ENCODE measurements around the gene NFIC. TPM values are rescaled to one million over a fixed set of nuclear protein-coding genes. Genes with fewer than 3 reads are reported as not detected.

NFIC gene
- total RNA-seq, 1 experiment from 2014 or later = 8.0 TPM

- H3K9me3 ChIP-seq (ENCODE audit: control insufficient read depth, low read depth, low read length) = no peaks in the 10 kb centered on the region
- Mint-ChIP-seq H3K4me1 (peaks cover 9 to 17% of the 10 kb centered on the region in 2 experiments), H3K9me3 (no peaks in the 10 kb centered on the region), H3K27ac (peak overlapping the region in 2 of 3 experiments; percentile 59 to 75; a peak in 4 of 7 replicates), H3K27me3 (ENCODE audit: low read depth) (no peaks in the 10 kb centered on the region; the same call in 1 of the 2 replicates), H3K4me3 (peak overlapping the region; percentile 15 to 46; a peak in 3 of 5 replicates), H3K36me3 (ENCODE audit: insufficient read depth in 1 of 3, low read depth in 3 of 3) (no peaks in the 10 kb centered on the region)
- no peak overlapping the region for H2BK20ac ChIP-seq (ENCODE audit: low read depth, low read length, poor library complexity, severe bottlenecking)
- H3T11ph ChIP-seq (ENCODE audit: low read length) = no peak overlapping the region
- H3K56ac ChIP-seq (ENCODE audit: insufficient read length, low read depth, low read length) = no peak overlapping the region
- H3K9ac ChIP-seq (ENCODE audit: extremely low read depth, insufficient read length, low read length) = no peak overlapping the region
- H3K4me1 ChIP-seq (ENCODE audit: insufficient read depth, low read length) = no peaks in the 10 kb centered on the region; the same call in 1 of the 2 replicates
- no peak overlapping the region for H2AK5ac ChIP-seq (ENCODE audit: insufficient read length, low read length)
- H3K27me3 ChIP-seq (ENCODE audit: insufficient read depth, low read length) = no peaks in the 10 kb centered on the region
- no peaks in the 10 kb centered on the region for H4K20me1 ChIP-seq (ENCODE audit: control insufficient read depth, insufficient read depth, insufficient read length)
- H3K27ac ChIP-seq (ENCODE audit: insufficient read length, low read depth, low read length) = no peak overlapping the region
- H3K79me2 ChIP-seq (ENCODE audit: insufficient read depth, low read length) = no peaks in the 10 kb centered on the region
- no peak overlapping the region for H3K14ac ChIP-seq (ENCODE audit: insufficient read depth, low read length)
- H3K23me2 ChIP-seq (ENCODE audit: insufficient read length, low read depth, low read length, poor library complexity, severe bottlenecking) = no peaks in the 10 kb centered on the region
- H2BK120ac ChIP-seq (ENCODE audit: low read depth, low read length, poor library complexity, severe bottlenecking) = no peak overlapping the region
- H3K4ac ChIP-seq (ENCODE audit: low read depth, low read length) = no peak overlapping the region
- no peak overlapping the region for H4K5ac ChIP-seq (ENCODE audit: insufficient read length, low read depth, low read length)
- DNase-seq = peak; percentile 85
- H3K18ac ChIP-seq (ENCODE audit: insufficient read length, low read depth, low read length) = peak overlapping the region; percentile 0
- no CpG with 5 or more reads among the region's 33 CpGs for WGBS (ENCODE audit: extremely low coverage, insufficient read length, low lambda C conversion rate)
- no peak for TF ChIP-seq CTCF (conservative IDR thresholded peaks at IDR 0.05)
- no peaks in the 10 kb centered on the region for H3K79me1 ChIP-seq (ENCODE audit: insufficient read depth, low read depth, low read length, poor library complexity, severe bottlenecking)
- no peak overlapping the region for H2BK12ac ChIP-seq (ENCODE audit: insufficient read length, low read depth, low read length)
- peak overlapping the region; percentile 4 for H3K4me2 ChIP-seq (ENCODE audit: insufficient read depth, insufficient read length, low read length)
- H2BK15ac ChIP-seq (ENCODE audit: low read depth, low read length) = no peak overlapping the region
- no peak overlapping the region for H3K23ac ChIP-seq (ENCODE audit: insufficient read length, low read depth, low read length)
- H2AFZ ChIP-seq (ENCODE audit: low read length) = no peak overlapping the region
- H2BK5ac ChIP-seq (ENCODE audit: insufficient read length, low read length) = no peak overlapping the region
- H4K8ac ChIP-seq (replicated peaks; ENCODE audit: insufficient read length, low read depth, low read length) = no peak overlapping the region
- no peak overlapping the region for H4K91ac ChIP-seq (ENCODE audit: insufficient read length, low read depth, low read length)
Observed at GRCh38 chr19:3443840-3444694, 77.7 kb downstream of the NFIC start.
